Left ventricle myocardium inferior (tissue), 1 donor: ENCODE measurements around the gene TMEFF1. TPM values are rescaled to one million over a fixed set of nuclear protein-coding genes. Genes with fewer than 3 reads are reported as not detected.
"Not testable (repeated sequence)": the region's sequence is repeated elsewhere in the genome, so short reads cannot be mapped to it uniquely, and the experiment has no call there.

Experiments
- DNase-seq: peaks from one replicate; pipeline ENCODE4 v3.0.0-alpha.2; 2020
- H3K27ac ChIP-seq: fragments of 200-600 bp; replicated peaks from 2 replicates; pipeline ENCODE4 v1.8.0; 2021
- H3K27me3 ChIP-seq: fragments of 200-600 bp; 2 replicates; pipeline ENCODE4 v1.8.0; 2021; ENCODE audit warnings: low read depth
- H3K36me3 ChIP-seq: fragments of 200-600 bp; 2 replicates; pipeline ENCODE4 v1.8.0; 2021
- H3K4me1 ChIP-seq: fragments of 200-600 bp; 2 replicates; pipeline ENCODE4 v1.8.0; 2021
- H3K4me3 ChIP-seq: fragments of 200-600 bp; 2 replicates; pipeline ENCODE4 v1.8.0; 2021; ENCODE audit warnings: mild to moderate bottlenecking, moderate library complexity
- H3K9me3 ChIP-seq: fragments of 200-600 bp; replicated peaks from 2 replicates; pipeline ENCODE4 v1.8.0; 2021
- CTCF ChIP-seq: fragments of 200-600 bp; IDR thresholded peaks from 2 replicates; pipeline ENCODE4 v1.8.0; 2021; ENCODE audit warnings: antibody characterized with exemption, mild to moderate bottlenecking, borderline replicate concordance
- intact Hi-C: fragments of 100-400 bp; cut with micrococcal nuclease; formaldehyde crosslinking; loops from one replicate; pipeline ENCODE4 v1.11.0; 2022
- total RNA-seq: library from RNA; stranded (reverse); fragmentation: NEBNext Ultra II Directional; extraction: Animal tissue kit (Norgen Biotek cat#: 25700); gene quantifications from one replicate; pipeline ENCODE4 v1.2.1, GENCODE V29; 2021
- donor health status: DM: no; HTN: yes; CAD: no; lungs with severe emphysema.

Gene TMEFF1
- total RNA-seq, 1 donor from 2014 or later: not detected

GRCh38 chr9:100515578-100516494 lies 42.9 kb downstream of the TMEFF1 start:
- no peaks in the 10 kb centered on the region for H3K36me3 ChIP-seq
- no peaks in the 10 kb centered on the region for H3K27me3 ChIP-seq
- no peaks in the 10 kb centered on the region for H3K9me3 ChIP-seq
- DNase-seq: no peak
- no peak overlapping the region for H3K4me3 ChIP-seq
- H3K4me1 ChIP-seq: no peaks in the 10 kb centered on the region
- TF ChIP-seq CTCF: no peak
- no peak overlapping the region for H3K27ac ChIP-seq
- intact Hi-C loops: no loop called here

DNA sequence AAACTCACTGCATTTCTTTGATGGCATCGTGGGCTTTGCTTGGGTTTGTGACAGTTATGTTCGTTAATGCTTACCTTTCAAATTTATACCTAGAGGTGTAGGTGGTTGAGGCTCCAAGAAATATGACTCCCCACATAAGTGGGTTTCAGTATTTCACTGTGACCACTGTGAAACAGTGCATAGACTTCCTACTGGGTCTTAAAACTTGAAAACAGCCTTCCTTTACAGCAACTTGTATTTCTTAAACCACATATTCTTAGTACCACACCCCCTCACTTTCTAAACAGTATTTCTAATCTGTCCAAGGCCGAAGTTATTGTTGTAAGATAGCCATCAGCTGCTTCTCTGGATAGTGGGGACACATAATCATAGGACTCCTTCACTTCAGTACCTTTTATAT lies 48.3 kb downstream of the TMEFF1 start:
- Histone ChIP-seq H3K4me1 (no peaks in the 10 kb centered on the region), H3K36me3 (no peaks in the 10 kb centered on the region), H3K27ac (no peak overlapping the region), H3K9me3 (no peaks in the 10 kb centered on the region), H3K27me3 (no peaks in the 10 kb centered on the region), H3K4me3 (no peak overlapping the region)
- no peak for TF ChIP-seq CTCF
- no peak for DNase-seq
- intact Hi-C loops: no loop called here

- intact Hi-C loops: no loop called here
- TF ChIP-seq CTCF: no peak
- Histone ChIP-seq H3K36me3 (no peaks in the 10 kb centered on the region), H3K27me3 (no peaks in the 10 kb centered on the region), H3K27ac (no peak overlapping the region), H3K4me3 (no peak overlapping the region), H3K9me3 (no peaks in the 10 kb centered on the region), H3K4me1 (no peaks in the 10 kb centered on the region)
- DNase-seq: no peak
Measured at GRCh38 chr9:100525563-100525962, 52.6 kb downstream of the TMEFF1 start.

- H3K27me3 ChIP-seq, DNase-seq, H3K9me3 ChIP-seq, H3K27ac ChIP-seq, intact Hi-C loops, H3K36me3 ChIP-seq, H3K4me3 ChIP-seq, H3K4me1 ChIP-seq: not testable (repeated sequence)
Measured at GRCh38 chr9:100527180-100527794, 54.3 kb downstream of the TMEFF1 start.

- no peak for TF ChIP-seq CTCF
- H3K4me3 ChIP-seq: no peak overlapping the region
- intact Hi-C loops: no loop called here
Measured at GRCh38 chr9:100534401-100534800, 61.5 kb downstream of the TMEFF1 start.

DNA sequence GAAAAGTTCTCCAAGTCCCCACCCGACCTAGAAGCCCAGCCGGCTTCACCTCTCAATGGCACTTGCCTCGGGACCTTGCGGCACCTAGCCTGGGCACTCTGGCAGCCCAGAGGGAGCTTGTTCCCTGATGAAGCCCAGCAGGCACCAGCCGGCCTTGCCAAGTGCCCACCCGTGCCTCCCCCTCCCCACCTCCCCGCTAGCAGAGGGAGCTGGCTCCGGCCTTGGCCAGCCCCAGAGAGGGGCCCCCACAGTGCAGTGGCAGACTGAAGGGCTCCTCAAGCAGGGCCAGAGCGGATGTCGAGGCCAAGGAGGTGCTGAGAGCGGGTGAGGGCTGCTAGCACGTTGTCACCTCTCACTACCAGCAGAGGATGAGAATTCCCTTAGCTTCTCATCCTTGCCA lies 67.4 kb downstream of the TMEFF1 start:
- Histone ChIP-seq H3K9me3 (peaks cover 10% of the 10 kb centered on the region), H3K27ac (no peak overlapping the region), H3K36me3 (no peaks in the 10 kb centered on the region), H3K4me1 (no peaks in the 10 kb centered on the region), H3K4me3 (no peak overlapping the region), H3K27me3 (no peaks in the 10 kb centered on the region)
- intact Hi-C loops: no loop called here
- TF ChIP-seq CTCF: no peak
- no peak for DNase-seq

More at GRCh38 chr9:100534401-100534800, 61.5 kb downstream of the TMEFF1 start:
- H3K4me1 ChIP-seq: no peaks in the 10 kb centered on the region
- no peaks in the 10 kb centered on the region for H3K36me3 ChIP-seq
- no peak overlapping the region for H3K27ac ChIP-seq
- H3K27me3 ChIP-seq: no peaks in the 10 kb centered on the region
- no peak for DNase-seq
- no peaks in the 10 kb centered on the region for H3K9me3 ChIP-seq
